Muscle of back (tissue), 11 donors: ENCODE results near the gene BAZ2B. TPM values are rescaled to one million over a fixed set of nuclear protein-coding genes. Genes with fewer than 3 reads are reported as not detected.

ENCODE experiments used
- DNase-seq, 3 donors: peaks; one replicate each; pipeline versions ENCODE4 v3.0.0 to v3.0.0-alpha.2; 2013
- polyA plus RNA-seq, 10 donors: library from polyadenylated mRNA; unstranded; fragments of 120-200 nt; gene quantifications; one replicate each; pipeline ENCODE4 v1.2.1, GENCODE V29; 2013; ENCODE audit not compliant: insufficient read length in 10 of 10

Gene BAZ2B
- polyA plus RNA-seq, 10 donors: 22.1 to 45.2 (median 34.1) TPM

- peak in 2 of 3 donors; percentile 49 to 72 for DNase-seq
Observed at GRCh38 chr2:159617646-159618045, 1.3 kb upstream of the BAZ2B start.

DNA sequence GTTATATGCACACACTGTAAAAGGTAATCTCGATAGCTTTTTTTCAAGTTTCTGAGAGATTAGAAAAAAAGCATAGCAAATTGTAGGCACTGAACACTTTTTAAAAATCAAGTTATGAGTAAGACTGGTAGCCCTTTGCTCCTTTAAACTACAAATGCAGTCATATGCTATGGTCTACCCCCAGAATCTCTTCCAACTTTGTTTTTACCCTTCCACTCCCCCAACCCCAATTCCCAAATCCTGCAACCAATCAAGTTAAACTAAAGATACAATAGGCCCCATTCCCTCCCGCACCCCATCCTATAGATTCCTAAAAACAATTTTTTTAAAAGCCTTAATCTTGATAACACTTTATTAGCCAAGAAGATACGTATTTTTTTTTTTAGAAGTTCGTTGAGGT, 752 bp upstream of the BAZ2B start:
- DNase-seq: peak in 1 of 3 donors; percentile 70

DNA sequence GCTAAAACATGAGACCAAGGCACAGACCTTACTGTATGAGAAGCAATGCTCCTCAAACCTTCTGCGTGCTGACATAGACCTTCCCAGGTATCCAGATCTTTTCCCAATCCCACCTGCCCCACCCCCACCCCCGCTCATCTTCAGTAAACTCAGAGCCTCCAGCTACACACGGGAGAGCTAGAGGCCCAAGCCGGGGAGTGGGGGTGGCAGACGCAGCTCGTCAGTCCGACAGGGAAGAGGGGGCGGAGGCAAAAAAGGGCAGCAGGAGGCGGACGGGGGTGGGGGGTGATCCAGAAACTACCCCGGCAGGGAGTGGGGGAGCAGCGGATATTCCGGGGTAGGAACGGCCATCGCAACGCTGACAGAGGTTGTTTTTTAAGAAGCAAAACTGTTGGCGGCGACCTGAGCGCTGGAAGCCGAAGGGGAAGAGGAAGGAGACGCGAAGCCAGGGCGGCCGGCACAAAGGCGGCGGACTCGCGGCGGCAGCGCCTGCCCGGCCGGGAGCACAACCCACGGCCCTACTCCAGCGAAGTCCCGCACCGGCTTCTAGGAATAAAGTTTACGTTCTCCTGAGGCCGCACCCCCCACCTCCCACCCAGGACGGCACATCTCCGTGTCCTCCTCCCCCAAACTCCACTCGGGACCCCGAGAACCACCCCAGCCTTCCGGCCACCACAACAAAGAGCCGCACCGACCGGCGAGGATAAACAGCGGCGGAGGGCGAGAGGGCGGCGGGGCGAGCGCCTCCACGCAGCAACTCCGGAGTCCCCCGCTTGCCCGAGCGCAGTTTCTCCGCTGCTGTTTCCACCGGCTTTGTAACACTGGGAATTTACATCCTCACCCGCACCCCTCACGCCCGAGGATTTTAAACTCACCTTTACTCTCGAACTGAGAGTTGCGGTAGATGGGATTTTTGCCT, 722 bp downstream of the BAZ2B start:
- DNase-seq: peak; percentile 95 to 98 (median 96)

- DNase-seq: peak in 2 of 3 donors; percentile 84 to 90
Observed at GRCh38 chr2:159614534-159615366, 1.6 kb downstream of the BAZ2B start.

DNA sequence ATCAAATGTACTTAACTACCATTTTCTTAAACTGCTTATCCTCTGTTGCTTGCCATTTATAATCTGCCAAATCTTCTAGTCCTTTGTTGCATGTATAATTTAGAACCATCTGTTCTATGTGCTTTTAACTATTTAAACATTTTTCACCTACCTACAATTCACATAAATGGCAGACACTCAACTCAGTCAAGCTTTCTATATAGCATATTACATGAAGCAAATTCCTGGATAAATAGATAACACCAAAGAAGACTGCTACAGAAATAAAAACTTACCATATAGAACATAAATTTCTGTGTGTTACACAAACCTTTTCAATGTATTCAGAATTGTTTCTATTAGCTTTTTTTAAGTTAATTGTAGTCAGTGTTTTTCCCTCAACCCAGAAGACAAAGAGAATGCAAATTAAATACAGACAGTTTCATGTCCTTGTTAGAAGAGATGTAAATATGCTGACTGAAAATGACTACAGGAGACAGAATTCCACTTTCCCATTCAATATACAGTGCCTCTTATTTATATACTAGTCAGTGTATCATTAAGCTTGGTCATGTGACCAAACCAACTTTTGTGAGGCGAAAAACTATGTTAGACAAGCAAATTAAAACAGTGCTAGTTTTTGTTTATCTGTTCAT, 2.6 kb downstream of the BAZ2B start:
- DNase-seq: peak; percentile 45 to 74 (median 46)

DNA sequence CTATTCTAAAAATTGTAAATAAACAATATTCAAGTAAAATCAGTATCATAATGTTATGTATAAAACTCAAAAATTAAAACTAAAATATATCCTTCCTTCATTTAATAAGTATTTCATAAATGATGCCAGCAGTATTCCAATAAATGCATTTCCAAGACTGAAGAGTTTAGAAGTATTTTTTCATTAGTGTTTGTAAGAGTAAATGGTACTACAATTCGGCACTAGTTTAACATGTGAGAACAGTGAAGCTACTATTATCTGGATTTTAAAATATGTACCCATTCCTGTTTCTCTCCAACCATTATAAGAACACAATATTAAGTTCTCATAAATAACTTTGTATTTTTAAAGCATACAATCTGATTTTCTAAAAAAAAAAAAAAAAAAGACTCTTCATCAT, 3.3 kb downstream of the BAZ2B start:
- no peak for DNase-seq

DNA sequence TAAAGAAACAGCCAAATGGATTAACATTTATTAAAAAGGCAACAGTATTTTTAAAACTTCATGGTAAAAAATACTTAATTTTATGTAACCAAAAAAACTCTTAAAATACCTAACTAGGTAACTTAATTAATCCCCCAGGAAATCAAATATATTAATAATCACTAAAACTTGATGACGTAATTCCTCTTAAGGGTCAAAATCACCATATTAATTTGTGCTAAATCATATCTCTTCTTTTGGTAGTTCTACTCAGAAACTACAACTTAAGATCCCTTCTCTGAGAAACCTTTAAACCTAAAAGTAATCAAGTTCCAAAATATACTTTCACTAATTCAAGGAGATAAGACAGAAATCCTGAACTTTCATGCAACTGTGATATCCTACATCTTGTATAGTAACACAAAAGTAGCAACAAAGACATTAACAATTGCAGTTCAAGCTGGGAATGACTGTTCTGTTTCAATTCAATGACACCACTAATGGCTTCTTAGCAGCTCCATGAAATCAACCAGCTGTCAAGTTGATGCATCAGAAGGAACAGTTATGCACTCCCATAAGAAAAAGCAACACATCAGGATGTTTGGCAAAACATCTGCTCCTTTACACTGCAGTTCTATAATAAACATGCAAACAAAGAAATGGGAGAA, 4.0 kb downstream of the BAZ2B start:
- DNase-seq: peak; percentile 49 to 70 (median 49)

- peak in 1 of 3 donors; percentile 62 for DNase-seq
Observed at GRCh38 chr2:159609811-159610549, 6.4 kb downstream of the BAZ2B start.

- no peak for DNase-seq
Observed at GRCh38 chr2:159608723-159609308, 7.5 kb downstream of the BAZ2B start.

- no peak for DNase-seq
Observed at GRCh38 chr2:159608108-159608507, 8.2 kb downstream of the BAZ2B start.

- no peak for DNase-seq
Observed at GRCh38 chr2:159606287-159606686, 10.1 kb downstream of the BAZ2B start.

- no peak for DNase-seq
Observed at GRCh38 chr2:159605441-159606178, 10.7 kb downstream of the BAZ2B start.

DNA sequence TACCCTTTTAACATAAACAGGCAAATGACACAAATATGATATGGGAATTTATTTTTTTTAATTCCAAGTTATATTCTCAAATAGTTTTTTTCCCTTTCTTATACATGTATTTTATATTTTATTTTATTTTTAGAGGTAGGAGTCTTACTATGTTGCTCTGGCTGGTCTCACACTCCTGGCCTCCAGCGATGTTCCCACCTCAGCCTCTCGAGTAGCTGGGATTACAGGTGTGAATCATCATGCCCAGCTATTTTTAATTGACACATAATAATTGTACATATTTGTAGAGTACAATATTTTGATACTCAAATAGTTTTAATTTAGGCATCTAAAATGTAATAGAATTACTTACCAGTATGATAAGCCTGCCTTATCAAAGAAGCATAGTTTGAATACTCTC, 12.2 kb downstream of the BAZ2B start:
- no peak for DNase-seq

DNA sequence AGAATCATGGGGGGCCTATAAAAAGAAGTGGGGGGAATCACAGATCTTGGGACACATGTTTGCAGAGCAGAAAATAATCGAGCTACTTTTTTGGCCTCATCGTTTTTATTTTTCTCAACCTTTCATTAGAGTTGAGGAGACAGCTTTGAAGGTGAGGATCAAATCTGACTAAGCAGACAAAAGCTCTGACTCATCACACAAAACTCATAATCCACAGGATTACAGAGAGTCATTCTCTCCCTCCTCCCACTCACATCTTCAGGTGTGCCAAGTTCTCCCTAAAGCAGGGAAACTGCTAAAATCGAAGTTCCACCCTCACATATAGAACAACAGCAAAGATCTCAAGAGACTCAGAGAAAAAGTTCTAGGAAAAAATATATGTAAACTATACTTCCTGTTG, 15.6 kb downstream of the BAZ2B start:
- no peak for DNase-seq

DNA sequence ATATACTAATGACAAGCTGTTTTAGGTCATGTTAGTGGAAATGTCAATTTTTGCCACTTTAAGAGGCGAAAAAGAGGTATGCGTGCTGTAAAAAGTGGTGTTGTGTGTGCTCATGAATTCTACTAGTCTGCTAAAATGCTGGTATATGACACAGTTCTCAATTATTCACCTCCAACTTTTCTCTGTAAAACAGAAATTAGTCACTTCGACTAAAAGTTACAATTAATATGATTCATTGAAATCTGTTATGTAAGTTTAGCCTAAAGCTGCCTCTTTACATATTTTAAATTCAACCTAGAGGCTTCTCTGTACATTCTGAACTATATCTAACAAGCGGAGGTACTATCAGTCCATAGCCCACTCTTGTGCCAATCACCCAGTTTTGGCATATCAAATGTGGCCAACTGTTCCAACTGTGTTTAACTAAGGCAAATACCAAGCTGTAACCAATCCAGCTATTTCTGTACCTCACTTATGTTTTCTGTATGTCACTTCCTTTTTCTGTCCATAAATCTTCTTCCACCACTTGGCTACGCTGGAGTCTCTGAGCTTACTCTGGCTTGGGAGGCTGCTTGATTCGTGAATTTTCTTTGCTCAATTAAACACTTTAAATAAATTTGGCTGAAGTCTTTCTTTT, 20.8 kb downstream of the BAZ2B start:
- DNase-seq: no peak

DNA sequence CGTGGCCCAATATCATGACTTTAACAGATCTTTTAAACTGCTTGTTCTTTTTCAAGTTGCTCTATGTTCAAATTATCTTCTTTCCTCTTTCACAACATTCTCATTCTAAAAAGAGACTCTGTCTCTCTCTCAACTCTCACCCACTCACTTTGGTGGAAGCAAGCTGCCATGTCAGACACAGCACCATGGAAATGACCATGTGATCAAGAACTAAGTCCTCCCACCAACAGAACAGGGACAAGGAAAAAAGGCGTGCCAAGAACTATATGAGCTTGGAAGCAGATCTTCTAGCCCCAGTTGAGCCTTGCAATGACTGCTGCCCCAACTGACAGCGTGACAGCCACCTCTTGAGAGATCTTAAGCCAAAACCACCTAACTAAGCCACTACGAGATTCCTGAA, 23.9 kb downstream of the BAZ2B start:
- DNase-seq: no peak

DNA sequence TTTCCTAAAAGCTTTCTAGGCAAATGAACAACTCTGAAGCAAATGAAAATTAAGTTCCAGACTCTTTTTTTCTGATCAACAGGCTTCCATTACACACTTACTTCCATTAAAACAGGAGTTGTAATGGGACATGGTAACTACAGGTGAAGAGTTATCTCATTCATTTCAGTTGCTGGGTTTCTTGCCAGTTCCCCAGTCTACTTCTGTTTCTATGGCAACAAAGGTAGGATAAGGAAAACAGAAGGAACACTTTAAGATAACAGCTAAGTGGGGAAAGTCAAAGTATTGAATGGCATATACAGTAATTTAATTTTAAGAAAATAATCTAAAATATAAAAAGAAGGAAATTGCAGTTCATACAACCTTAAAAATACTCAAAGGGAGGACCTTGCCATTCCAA, 25.1 kb downstream of the BAZ2B start:
- DNase-seq: no peak

DNA sequence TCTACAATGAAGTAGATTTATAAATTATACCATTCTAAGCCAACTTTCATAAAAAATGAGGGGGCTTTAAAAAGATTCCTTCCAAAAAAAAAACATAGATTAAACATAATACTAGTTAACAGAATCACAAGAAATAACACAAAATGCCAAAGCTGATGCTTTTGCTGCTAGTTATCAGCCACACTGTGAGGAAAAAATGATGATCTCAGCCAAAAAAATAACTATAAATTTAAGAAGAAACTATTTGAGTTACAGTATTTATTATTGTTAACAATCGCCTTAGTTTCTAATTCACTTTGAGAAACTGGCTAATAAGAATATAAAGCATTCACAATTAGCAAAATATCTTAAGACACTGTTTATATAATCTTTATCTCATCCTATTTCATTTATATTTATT, 27.1 kb downstream of the BAZ2B start:
- no peak for DNase-seq

GRCh38 chr2:159586034-159586433, 30.3 kb downstream of the BAZ2B start:
- no peak for DNase-seq
